ENCODE data around the gene MED12L.

MED12L gene

GRCh38 chr3:151182349-151183079 is 97.0 kb downstream of the MED12L start:
- DNase-seq (ENCODE audit: low read depth): no peak

GRCh38 chr3:151183265-151183671 is 97.8 kb downstream of the MED12L start:
- no peak for DNase-seq (ENCODE audit: low read depth)

- DNase-seq (ENCODE audit: low read depth): no peak
These were observed 105.6 kb downstream of the MED12L start for GRCh38 chr3:151191095-151191494.

GRCh38 chr3:151192545-151192944 is 107.1 kb downstream of the MED12L start:
- DNase-seq (ENCODE audit: low read depth): no peak

GRCh38 chr3:151195826-151196225 is 110.4 kb downstream of the MED12L start:
- DNase-seq (ENCODE audit: low read depth): no peak

GRCh38 chr3:151196434-151196833 is 111.0 kb downstream of the MED12L start:
- DNase-seq (ENCODE audit: low read depth): no peak

- DNase-seq (ENCODE audit: low read depth): no peak
These were observed 111.8 kb downstream of the MED12L start for GRCh38 chr3:151197228-151197627.

- DNase-seq (ENCODE audit: low read depth): no peak
These were observed 112.7 kb downstream of the MED12L start for GRCh38 chr3:151197981-151198767.

GRCh38 chr3:151198849-151199248 is 113.4 kb downstream of the MED12L start:
- DNase-seq (ENCODE audit: low read depth): no peak

GRCh38 chr3:151199554-151200438 is 114.3 kb downstream of the MED12L start:
- no peak for DNase-seq (ENCODE audit: low read depth)

GRCh38 chr3:151200586-151200985 is 115.1 kb downstream of the MED12L start:
- DNase-seq (ENCODE audit: low read depth): no peak

GRCh38 chr3:151201051-151201730 is 115.7 kb downstream of the MED12L start:
- DNase-seq (ENCODE audit: low read depth): no peak

GRCh38 chr3:151203051-151203420 is 117.6 kb downstream of the MED12L start, which contains the start of gene GPR171:
TSS of gene GPR171 (minus strand) at chr3:151203216. CDS start at chr3:151199386, 3,830 bp downstream.
- DNase-seq (ENCODE audit: low read depth): no peak

- no peak for DNase-seq (ENCODE audit: low read depth)
These were observed 119.3 kb downstream of the MED12L start for GRCh38 chr3:151204530-151205402.

GRCh38 chr3:151205482-151205881 is 120.0 kb downstream of the MED12L start:
- DNase-seq (ENCODE audit: low read depth): no peak

GRCh38 chr3:151206201-151206600 is 120.7 kb downstream of the MED12L start:
- no peak for DNase-seq (ENCODE audit: low read depth)

- no peak for DNase-seq (ENCODE audit: low read depth)
These were observed 124.2 kb downstream of the MED12L start for GRCh38 chr3:151209654-151210053.

GRCh38 chr3:151210676-151211381 is 125.4 kb downstream of the MED12L start:
- no peak for DNase-seq (ENCODE audit: low read depth)

GRCh38 chr3:151213151-151213550 is 127.7 kb downstream of the MED12L start:
- DNase-seq (ENCODE audit: low read depth): no peak

- no peak for DNase-seq (ENCODE audit: low read depth)
These were observed 128.4 kb downstream of the MED12L start for GRCh38 chr3:151213881-151214280.

All from CMK (cell line).